ENCODE results near the gene ANKS1A. TPM values are rescaled to one million over a fixed set of nuclear protein-coding genes. Genes with fewer than 3 reads are reported as not detected.

ANKS1A gene
- total RNA-seq, 1 experiment from 2014 or later: 26.5 TPM

GRCh38 chr6:35093118-35093445 lies 204.0 kb downstream of the ANKS1A start:
- H3K9ac ChIP-seq (ENCODE audit: extremely low read depth, insufficient read length, low read length): no peak overlapping the region
- H3K27ac ChIP-seq (ENCODE audit: insufficient read length, low read depth, low read length): no peak overlapping the region
- Mint-ChIP-seq H3K27me3 (ENCODE audit: low read depth) (no peaks in the 10 kb centered on the region), H3K4me3 (no peak overlapping the region), H3K27ac (no peak overlapping the region; a peak in 1 of 7 replicates), H3K4me1 (peaks cover 46 to 50% of the 10 kb centered on the region in 2 experiments), H3K9me3 (no peaks in the 10 kb centered on the region), H3K36me3 (ENCODE audit: insufficient read depth in 1 of 3, low read depth in 3 of 3) (peaks cover 4 to 15% (median 11%) of the 10 kb centered on the region in 3 experiments; a peak in 4 of 7 replicates)
- H3K27me3 ChIP-seq (ENCODE audit: insufficient read depth, low read length): no peaks in the 10 kb centered on the region
- no CpG with 5 or more reads among the region's 5 CpGs for WGBS (ENCODE audit: extremely low coverage, insufficient read length, low lambda C conversion rate)
- TF ChIP-seq CTCF (conservative IDR thresholded peaks at IDR 0.05): no peak
- no peak overlapping the region for H3K14ac ChIP-seq (ENCODE audit: insufficient read depth, low read length)
- no peak for DNase-seq
- no peak overlapping the region for H3K18ac ChIP-seq (ENCODE audit: insufficient read length, low read depth, low read length)
- H3K9me3 ChIP-seq (ENCODE audit: control insufficient read depth, low read depth, low read length): no peaks in the 10 kb centered on the region
- no peak overlapping the region for H4K5ac ChIP-seq (ENCODE audit: insufficient read length, low read depth, low read length)
- H3K23me2 ChIP-seq (ENCODE audit: insufficient read length, low read depth, low read length, poor library complexity, severe bottlenecking): no peaks in the 10 kb centered on the region
- no peak overlapping the region for H3K56ac ChIP-seq (ENCODE audit: insufficient read length, low read depth, low read length)
- H4K8ac ChIP-seq (replicated peaks; ENCODE audit: insufficient read length, low read depth, low read length): no peak overlapping the region
- H4K91ac ChIP-seq (ENCODE audit: insufficient read length, low read depth, low read length): no peak overlapping the region
- no peak overlapping the region for H3K4ac ChIP-seq (ENCODE audit: low read depth, low read length)
- no peak overlapping the region for H3K23ac ChIP-seq (ENCODE audit: insufficient read length, low read depth, low read length)
- H3K79me2 ChIP-seq (ENCODE audit: insufficient read depth, low read length): no peaks in the 10 kb centered on the region
- H2BK5ac ChIP-seq (ENCODE audit: insufficient read length, low read length): no peak overlapping the region
- no peaks in the 10 kb centered on the region for H4K20me1 ChIP-seq (ENCODE audit: control insufficient read depth, insufficient read depth, insufficient read length)
- H2AFZ ChIP-seq (ENCODE audit: low read length): no peak overlapping the region
- no peak overlapping the region for H3T11ph ChIP-seq (ENCODE audit: low read length)
- H2BK12ac ChIP-seq (ENCODE audit: insufficient read length, low read depth, low read length): no peak overlapping the region
- no peak overlapping the region for H2BK20ac ChIP-seq (ENCODE audit: low read depth, low read length, poor library complexity, severe bottlenecking)
- peaks cover 8% of the 10 kb centered on the region; the same call in 1 of the 2 replicates for H3K4me1 ChIP-seq (ENCODE audit: insufficient read depth, low read length)
- H2BK120ac ChIP-seq (ENCODE audit: low read depth, low read length, poor library complexity, severe bottlenecking): no peak overlapping the region
- H2AK5ac ChIP-seq (ENCODE audit: insufficient read length, low read length): no peak overlapping the region
- no peak overlapping the region for H3K4me2 ChIP-seq (ENCODE audit: insufficient read depth, insufficient read length, low read length)
- H3K79me1 ChIP-seq (ENCODE audit: insufficient read depth, low read depth, low read length, poor library complexity, severe bottlenecking): no peaks in the 10 kb centered on the region
- no peak overlapping the region for H2BK15ac ChIP-seq (ENCODE audit: low read depth, low read length)

Measured in H9 (cell line).